Fibroblast of skin of left quadriceps (primary cell): ENCODE data around the gene STARD7.

ENCODE experiments used
- DNase-seq, 2 experiments: peaks; one replicate each; pipeline ENCODE4 v3.0.0-alpha.2; 2013; ENCODE audit warnings: low read depth in 2 of 2

The STARD7 gene

DNA sequence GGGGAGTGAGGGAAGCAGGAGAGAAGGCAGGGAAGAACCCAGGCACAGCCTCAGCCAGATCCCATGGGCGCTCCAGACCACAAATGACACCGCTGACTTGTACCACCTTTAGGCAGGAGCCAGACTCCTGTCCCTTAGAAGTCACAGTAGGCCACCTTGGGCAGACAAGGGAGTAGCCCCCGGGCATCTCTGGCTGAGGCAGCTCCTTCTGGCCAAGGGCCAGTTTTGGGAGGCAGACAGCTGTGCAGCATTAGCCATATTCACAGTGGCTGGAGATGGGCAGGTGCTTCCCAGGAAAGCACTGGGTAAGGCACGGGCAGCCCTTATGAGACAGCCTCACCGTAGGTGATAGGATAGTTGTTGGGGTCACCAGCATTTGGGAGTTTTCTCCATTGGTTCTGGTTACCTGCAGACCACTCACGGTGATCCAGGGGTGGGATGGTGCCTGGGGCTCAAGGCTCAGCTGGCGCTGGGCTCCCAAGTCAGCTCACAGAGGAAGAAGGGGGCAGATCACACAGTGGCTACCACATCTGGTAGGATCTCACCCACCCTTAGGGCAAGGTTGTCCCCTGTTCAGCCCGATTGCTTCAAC is 72.4 kb downstream of the STARD7 start:
- no peak for DNase-seq

- DNase-seq = no peak
Measured at GRCh38 chr2:96135621-96136020, 73.0 kb downstream of the STARD7 start.

DNA sequence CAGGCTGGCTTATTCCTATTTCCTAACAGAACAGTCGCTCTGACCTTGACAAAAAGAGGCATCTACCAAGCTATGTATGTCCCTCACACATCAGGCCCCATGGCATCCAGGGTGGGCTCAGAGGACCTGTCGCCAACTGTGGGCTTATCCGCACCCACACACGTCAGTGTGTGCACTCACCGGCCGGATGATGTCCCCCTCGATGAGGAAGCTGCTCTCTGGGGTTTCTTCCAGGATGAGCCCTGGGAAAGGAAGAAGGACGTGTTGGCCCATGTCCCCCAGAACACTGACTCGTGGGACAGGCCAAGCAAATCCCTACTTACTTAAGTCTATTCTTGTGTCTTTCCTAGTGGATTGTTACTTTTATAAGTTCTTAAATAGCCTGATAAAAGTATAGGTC is 73.5 kb downstream of the STARD7 start:
- DNase-seq = no peak
